Right atrium auricular region (tissue), 2 donors: ENCODE results near the gene ASB7. TPM values are rescaled to one million over a fixed set of nuclear protein-coding genes. Genes with fewer than 3 reads are reported as not detected.

Experiments
- DNase-seq: peaks from one replicate; pipeline ENCODE4 v3.0.0-alpha.2; 2019; ENCODE audit warnings: low spot score
- H3K27ac ChIP-seq, 2 donors: fragments of 200-600 bp; sonication (generic); 1 replicate in 1 of 2; 2 replicates in 1 of 2; pipeline ENCODE4 v1.5.1; 2016 to 2019
- H3K27me3 ChIP-seq, 2 donors: fragments of 200-600 bp; sonication (generic); one replicate each; pipeline versions ENCODE4 v1.5.1 to v1.6.0; 2017 to 2019
- H3K36me3 ChIP-seq: fragments of 200-600 bp; sonication (generic); one replicate; pipeline ENCODE4 v1.5.1; 2016
- H3K4me1 ChIP-seq, 2 donors: fragments of 200-600 bp; sonication (generic); one replicate each; pipeline versions ENCODE4 v1.5.1 to v1.6.0; 2017 to 2019
- H3K4me3 ChIP-seq, 2 donors: fragments of 200-600 bp; sonication (generic); 1 replicate in 1 of 2; 2 replicates in 1 of 2; pipeline ENCODE4 v1.5.1; 2017 to 2019; ENCODE audit warnings: mild to moderate bottlenecking in 1 of 2, moderate library complexity in 1 of 2
- H3K9me3 ChIP-seq, 2 donors: fragments of 200-600 bp; sonication (generic); one replicate each; pipeline ENCODE4 v1.5.1; 2019
- CTCF ChIP-seq, 2 donors: fragments of 200-600 bp; sonication (generic); IDR thresholded peaks; one replicate each; pipeline ENCODE4 v1.5.1; 2019; ENCODE audit warnings: antibody characterized with exemption in 2 of 2
- total RNA-seq, 2 donors: library from RNA; depleted of rRNA; stranded (reverse); fragments of >200 nt; gene quantifications; one replicate each; pipeline ENCODE4 v1.1.0, GENCODE V29; 2016

Gene ASB7
- total RNA-seq, 2 donors from 2014 or later, result 5.5 to 6.2 TPM

GRCh38 chr15:100591835-100592234, 10.6 kb upstream of the ASB7 start:
- Histone ChIP-seq H3K27me3 (no peaks in the 10 kb centered on the region), H3K9me3 (peaks cover 0 to 6% of the 10 kb centered on the region in 2 donors), H3K27ac (no peak overlapping the region), H3K36me3 (no peaks in the 10 kb centered on the region), H3K4me3 (no peak overlapping the region), H3K4me1 (peaks cover 0 to 12% of the 10 kb centered on the region in 2 donors)
- no peak for TF ChIP-seq CTCF (IDR thresholded peaks at IDR 0.05)
- no peak for DNase-seq

GRCh38 chr15:100592898-100593297, 9.5 kb upstream of the ASB7 start:
- DNase-seq, result no peak
- H3K36me3 ChIP-seq, result no peaks in the 10 kb centered on the region
- H3K4me3 ChIP-seq, result no peak overlapping the region
- no peak overlapping the region for H3K27ac ChIP-seq
- no peak for TF ChIP-seq CTCF (IDR thresholded peaks at IDR 0.05)
- H3K4me1 ChIP-seq, result peaks cover 0 to 14% of the 10 kb centered on the region in 2 donors
- H3K9me3 ChIP-seq, result peaks cover 0 to 6% of the 10 kb centered on the region in 2 donors
- no peaks in the 10 kb centered on the region for H3K27me3 ChIP-seq

- DNase-seq, result no peak
- no peaks in the 10 kb centered on the region for H3K27me3 ChIP-seq
- H3K9me3 ChIP-seq, result peaks cover 0 to 6% of the 10 kb centered on the region in 2 donors
- no peak overlapping the region for H3K4me3 ChIP-seq
- no peak overlapping the region for H3K27ac ChIP-seq
- no peak for TF ChIP-seq CTCF (IDR thresholded peaks at IDR 0.05)
- no peaks in the 10 kb centered on the region for H3K36me3 ChIP-seq
- H3K4me1 ChIP-seq, result peaks cover 0 to 14% of the 10 kb centered on the region in 2 donors
These were observed 9.0 kb upstream of the ASB7 start for GRCh38 chr15:100593431-100593830.

- Histone ChIP-seq H3K27ac (no peak overlapping the region), H3K9me3 (no peaks in the 10 kb centered on the region), H3K4me3 (no peak overlapping the region), H3K4me1 (peaks cover 0 to 20% of the 10 kb centered on the region in 2 donors), H3K27me3 (no peaks in the 10 kb centered on the region), H3K36me3 (no peaks in the 10 kb centered on the region)
- DNase-seq, result no peak
- TF ChIP-seq CTCF (IDR thresholded peaks at IDR 0.05), result no peak
These were observed 6.4 kb upstream of the ASB7 start for GRCh38 chr15:100595964-100596363.

- no peaks in the 10 kb centered on the region for H3K27me3 ChIP-seq
- peaks cover 0 to 27% of the 10 kb centered on the region in 2 donors for H3K4me1 ChIP-seq
- H3K4me3 ChIP-seq, result no peak overlapping the region
- H3K36me3 ChIP-seq, result no peaks in the 10 kb centered on the region
- TF ChIP-seq CTCF (IDR thresholded peaks at IDR 0.05), result no peak
- no peak for DNase-seq
- no peak overlapping the region for H3K27ac ChIP-seq
- H3K9me3 ChIP-seq, result no peaks in the 10 kb centered on the region
These were observed 5.6 kb upstream of the ASB7 start for GRCh38 chr15:100596792-100597191.

- no peak for TF ChIP-seq CTCF (IDR thresholded peaks at IDR 0.05)
- H3K4me1 ChIP-seq, result peaks cover 0 to 29% of the 10 kb centered on the region in 2 donors
- H3K27me3 ChIP-seq, result no peaks in the 10 kb centered on the region
- H3K36me3 ChIP-seq, result no peaks in the 10 kb centered on the region
- H3K27ac ChIP-seq, result no peak overlapping the region
- no peak for DNase-seq
- H3K4me3 ChIP-seq, result no peak overlapping the region
- no peaks in the 10 kb centered on the region for H3K9me3 ChIP-seq
These were observed 4.5 kb upstream of the ASB7 start for GRCh38 chr15:100597862-100598261.
